ENCODE data around the gene DNAH3.

DNAH3 gene

GRCh38 chr16:20903116-20903898, 247.3 kb downstream of the DNAH3 start:
- DNase-seq (ENCODE audit: low read depth): no peak

- DNase-seq (ENCODE audit: low read depth): no peak
These were observed 248.2 kb downstream of the DNAH3 start for GRCh38 chr16:20902426-20902825.

GRCh38 chr16:20901436-20902112, 249.1 kb downstream of the DNAH3 start:
- DNase-seq (ENCODE audit: low read depth): no peak

- DNase-seq (ENCODE audit: low read depth): no peak
These were observed 249.6 kb downstream of the DNAH3 start for GRCh38 chr16:20901068-20901435.

GRCh38 chr16:20900299-20901067, 250.2 kb downstream of the DNAH3 start, which contains the start of the genes DCUN1D3 and LYRM1:
TSS of gene DCUN1D3 (minus strand) at chr16:20900358. CDS start at chr16:20862538, 37,820 bp downstream.
TSS of gene LYRM1 (plus strand) at chr16:20900771. CDS start at chr16:20915556, 14,785 bp downstream.
- peak; percentile 73 for DNase-seq (ENCODE audit: low read depth)

GRCh38 chr16:20899477-20900298, 251.0 kb downstream of the DNAH3 start:
- DNase-seq (ENCODE audit: low read depth): no peak

- no peak for DNase-seq (ENCODE audit: low read depth)
These were observed 251.6 kb downstream of the DNAH3 start for GRCh38 chr16:20899071-20899470.

- DNase-seq (ENCODE audit: low read depth): no peak
These were observed 252.7 kb downstream of the DNAH3 start for GRCh38 chr16:20897922-20898321.

- DNase-seq (ENCODE audit: low read depth): no peak
These were observed 253.3 kb downstream of the DNAH3 start for GRCh38 chr16:20897253-20897897.

- DNase-seq (ENCODE audit: low read depth): no peak
These were observed 256.3 kb downstream of the DNAH3 start for GRCh38 chr16:20894388-20894787.

- DNase-seq (ENCODE audit: low read depth): no peak
These were observed 260.9 kb downstream of the DNAH3 start for GRCh38 chr16:20889625-20890275.

GRCh38 chr16:20887207-20887606, 263.4 kb downstream of the DNAH3 start:
- DNase-seq (ENCODE audit: low read depth): no peak

GRCh38 chr16:20886320-20886719, 264.3 kb downstream of the DNAH3 start:
- no peak for DNase-seq (ENCODE audit: low read depth)

- no peak for DNase-seq (ENCODE audit: low read depth)
These were observed 266.4 kb downstream of the DNAH3 start for GRCh38 chr16:20884240-20884556.

GRCh38 chr16:20883554-20884239, 266.9 kb downstream of the DNAH3 start:
- no peak for DNase-seq (ENCODE audit: low read depth)
